ENCODE results near the gene BIRC7. TPM values are rescaled to one million over a fixed set of nuclear protein-coding genes. Genes with fewer than 3 reads are reported as not detected.

BIRC7 gene
- total and polyA plus RNA-seq, 2 donors (not counting 3 experiments of a cell fraction or from before 2014, with no cell fraction given) = not detected

GRCh38 chr20:63189322-63189642 is 46.4 kb upstream of the BIRC7 start:
- BruUV-seq (replicated peaks) = no TSS peak
- H4K20me1 ChIP-seq (replicated peaks; ENCODE audit: control insufficient read depth, extremely low read depth, insufficient read depth, low read length) = no peaks in the 10 kb centered on the region
- intact Hi-C loops (cut with micrococcal nuclease) = no loop called here
- CTCF ChIA-PET = interaction anchor here (1.3 to 1.7 kb wide), 2 partner anchors 26 to 217 kb away, joined by 3 to 5 read pairs; no protein-coding TSS in a partner anchor
- H3K9ac ChIP-seq (replicated peaks; ENCODE audit: extremely low read depth, insufficient read depth, low read length) = no peak overlapping the region
- H3K9me1 ChIP-seq (replicated peaks; ENCODE audit: control insufficient read depth, extremely low read depth, insufficient read depth, low read length) = no peaks in the 10 kb centered on the region
- no peak for TF ChIP-seq FOS (IDR thresholded peaks at IDR 0.05; ENCODE audit: borderline replicate concordance, insufficient read depth, low read length)
- no peak for TF ChIP-seq EZH2 (IDR thresholded peaks at IDR 0.05; ENCODE audit: borderline replicate concordance, low read depth, low read length, severe bottlenecking)
- no peak for TF ChIP-seq GATA2 (IDR thresholded peaks at IDR 0.05; ENCODE audit: insufficient read depth, insufficient read length, low read depth, low read length)
- no peak for TF ChIP-seq POLR2A (IDR thresholded peaks at IDR 0.05; ENCODE audit: low read depth, low read length)
- peaks cover 0 to 1% of the 10 kb centered on the region in 2 experiments for H3K36me3 ChIP-seq (ENCODE audit: control insufficient read depth in 2 of 2, extremely low read depth in 1 of 2, insufficient read depth in 2 of 2, low read length in 2 of 2)
- FAIRE-seq (no peak), DNase-seq (ENCODE audit: low read depth, low spot score) (no peak)
- H3K27me3 ChIP-seq (ENCODE audit: control insufficient read depth in 2 of 2, insufficient read depth in 2 of 2, low read length in 2 of 2) = no peaks in the 10 kb centered on the region
- no peaks in the 10 kb centered on the region for H3K4me1 ChIP-seq (ENCODE audit: control insufficient read depth, extremely low read depth, insufficient read depth, low read length)
- POLR2A ChIA-PET = no interaction called here
- H3K79me2 ChIP-seq (ENCODE audit: control insufficient read depth, insufficient read depth, low read length) = no peaks in the 10 kb centered on the region
- no peak overlapping the region for H3K4me2 ChIP-seq (ENCODE audit: insufficient read depth, low read length)
- H3K27ac ChIP-seq (ENCODE audit: insufficient read depth, low read depth, low read length) = no peak overlapping the region
- H3K4me3 ChIP-seq (replicated peaks in 1 of 3; ENCODE audit: insufficient read depth in 1 of 3, low read depth in 1 of 3, low read length in 3 of 3) = no peak overlapping the region
- H3K9me3 ChIP-seq (replicated peaks; ENCODE audit: control insufficient read depth, insufficient read depth, low read length) = no peaks in the 10 kb centered on the region
- H2AFZ ChIP-seq (ENCODE audit: low read depth, low read length) = no peak overlapping the region
- dilution Hi-C loops (cut with MboI; ENCODE audit: extremely low pct_ligation_motif_present, low sequenced_read_pairs) = no loop called here

GRCh38 chr20:63189846-63190559 is 45.7 kb upstream of the BIRC7 start:
- POLR2A ChIA-PET = no interaction called here
- intact Hi-C loops (cut with micrococcal nuclease) = no loop called here

More at GRCh38 chr20:63189846-63190559, 45.7 kb upstream of the BIRC7 start:
- no peak overlapping the region for H3K4me2 ChIP-seq (ENCODE audit: insufficient read depth, low read length)
- no TSS peak for BruUV-seq (replicated peaks)
- DNase-seq (ENCODE audit: low read depth, low spot score) = no peak
- H3K27ac ChIP-seq (ENCODE audit: insufficient read depth, low read depth, low read length) = no peak overlapping the region
- H3K4me3 ChIP-seq (replicated peaks in 1 of 3; ENCODE audit: insufficient read depth in 1 of 3, low read depth in 1 of 3, low read length in 3 of 3) = no peak overlapping the region
- no peaks in the 10 kb centered on the region for H3K4me1 ChIP-seq (ENCODE audit: control insufficient read depth, extremely low read depth, insufficient read depth, low read length)
- no peaks in the 10 kb centered on the region for H3K9me1 ChIP-seq (replicated peaks; ENCODE audit: control insufficient read depth, extremely low read depth, insufficient read depth, low read length)
- no peak overlapping the region for H3K9ac ChIP-seq (replicated peaks; ENCODE audit: extremely low read depth, insufficient read depth, low read length)
- no peaks in the 10 kb centered on the region for H4K20me1 ChIP-seq (replicated peaks; ENCODE audit: control insufficient read depth, extremely low read depth, insufficient read depth, low read length)
- dilution Hi-C loops (cut with MboI; ENCODE audit: extremely low pct_ligation_motif_present, low sequenced_read_pairs) = no loop called here
- no peaks in the 10 kb centered on the region for H3K9me3 ChIP-seq (replicated peaks; ENCODE audit: control insufficient read depth, insufficient read depth, low read length)
- TF ChIP-seq JUN (IDR thresholded peaks at IDR 0.05; ENCODE audit: borderline replicate concordance, insufficient read depth, insufficient read length, low read depth) (no peak), MAX (IDR thresholded peaks at IDR 0.05; ENCODE audit: insufficient read depth, insufficient read length) (no peak), POLR2A (IDR thresholded peaks at IDR 0.05; ENCODE audit: low read depth, low read length) (no peak), EZH2 (IDR thresholded peaks at IDR 0.05; ENCODE audit: borderline replicate concordance, low read depth, low read length, severe bottlenecking) (no peak), POLR2AphosphoS5 (IDR thresholded peaks at IDR 0.05; ENCODE audit: insufficient read depth, low read depth, low read length) (no peak), MYC (IDR thresholded peaks at IDR 0.05; ENCODE audit: low read depth, low read length) (no peak), GATA2 (IDR thresholded peaks at IDR 0.05; ENCODE audit: insufficient read depth, insufficient read length, low read depth, low read length) (no peak), CTCF (IDR thresholded peaks at IDR 0.05; ENCODE audit: extremely low read depth in 1 of 2, insufficient read depth in 1 of 2, low read depth in 1 of 2, low read length in 2 of 2) (no peak), FOS (IDR thresholded peaks at IDR 0.05; ENCODE audit: borderline replicate concordance, insufficient read depth, low read length) (no peak)
- no peak overlapping the region for H2AFZ ChIP-seq (ENCODE audit: low read depth, low read length)
- H3K27me3 ChIP-seq (ENCODE audit: control insufficient read depth in 2 of 2, insufficient read depth in 2 of 2, low read length in 2 of 2) = no peaks in the 10 kb centered on the region
- no peaks in the 10 kb centered on the region for H3K79me2 ChIP-seq (ENCODE audit: control insufficient read depth, insufficient read depth, low read length)
- CTCF ChIA-PET = interaction anchor here (1.3 to 2.3 kb wide), 3 partner anchors 25 to 218 kb away, joined by 3 to 8 read pairs (median 5); no protein-coding TSS in a partner anchor
- no peak for FAIRE-seq
- H3K36me3 ChIP-seq (ENCODE audit: control insufficient read depth in 2 of 2, extremely low read depth in 1 of 2, insufficient read depth in 2 of 2, low read length in 2 of 2) = peaks cover 0 to 3% of the 10 kb centered on the region in 2 experiments

Measured in endothelial cell of umbilical vein (primary cell).